Neural crest cell (in vitro differentiated cells): ENCODE data around the gene FOSL2. TPM values are rescaled to one million over a fixed set of nuclear protein-coding genes. Genes with fewer than 3 reads are reported as not detected.

Experiments used
- DNase-seq: peaks from one replicate; pipeline ENCODE4 v3.0.0; 2021; ENCODE audit warnings: low read depth, mixed read lengths, low spot score
- H3K27ac Mint-ChIP-seq: one replicate; pipeline ENCODE4 v1.8.0; 2021; ENCODE audit warnings: mild to moderate bottlenecking, mixed read lengths; ENCODE audit not compliant: unreplicated experiment
- H3K27me3 Mint-ChIP-seq: 2 replicates; pipeline ENCODE4 v1.8.0; 2021; ENCODE audit warnings: low read depth, mild to moderate bottlenecking, mixed read lengths
- H3K36me3 Mint-ChIP-seq: 2 replicates; pipeline ENCODE4 v1.8.0; 2021; ENCODE audit warnings: low read depth, mild to moderate bottlenecking, mixed read lengths
- H3K4me1 Mint-ChIP-seq: 2 replicates; pipeline ENCODE4 v1.8.0; 2021; ENCODE audit warnings: mixed read lengths
- H3K4me3 Mint-ChIP-seq: one replicate; pipeline ENCODE4 v1.8.0; 2021; ENCODE audit warnings: mild to moderate bottlenecking, mixed read lengths
- H3K9me3 Mint-ChIP-seq: 2 replicates; pipeline ENCODE4 v1.8.0; 2021; ENCODE audit warnings: mixed read lengths
- total RNA-seq: library from RNA; stranded (reverse); gene quantifications from 2 replicates; pipeline ENCODE4 v1.2.1, GENCODE V29; 2021
- TF ChIP-seq, protein P1 (sequence below): fragments of 200-600 bp; sonication (generic); conservative IDR thresholded peaks from 2 replicates; pipeline ENCODE4 v1.5.0; 2021; ENCODE audit warnings: antibody characterized with exemption, mild to moderate bottlenecking

Gene FOSL2
- total RNA-seq, 1 donor from 2014 or later = 2.9 TPM

DNA sequence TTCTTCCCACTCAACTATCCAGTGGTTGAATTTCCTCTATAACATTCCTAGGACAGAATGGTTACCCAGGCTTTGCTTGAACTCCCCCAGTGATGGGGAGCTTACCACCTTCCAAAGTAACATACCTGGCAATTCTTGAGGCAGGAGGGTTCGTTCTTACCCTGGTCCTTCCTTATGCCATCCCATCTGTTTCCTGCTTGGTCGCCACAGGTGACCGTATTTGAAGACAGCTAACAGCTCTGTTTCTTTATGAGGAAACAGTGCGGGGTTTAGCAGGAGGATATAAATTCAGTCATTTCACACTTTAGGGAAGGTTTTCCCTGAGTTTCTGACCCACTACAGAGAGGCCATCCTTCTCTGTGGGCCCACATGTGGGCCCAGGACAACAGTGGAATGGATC, 42.6 kb downstream of the FOSL2 start:
- TF ChIP-seq, protein P1, sequence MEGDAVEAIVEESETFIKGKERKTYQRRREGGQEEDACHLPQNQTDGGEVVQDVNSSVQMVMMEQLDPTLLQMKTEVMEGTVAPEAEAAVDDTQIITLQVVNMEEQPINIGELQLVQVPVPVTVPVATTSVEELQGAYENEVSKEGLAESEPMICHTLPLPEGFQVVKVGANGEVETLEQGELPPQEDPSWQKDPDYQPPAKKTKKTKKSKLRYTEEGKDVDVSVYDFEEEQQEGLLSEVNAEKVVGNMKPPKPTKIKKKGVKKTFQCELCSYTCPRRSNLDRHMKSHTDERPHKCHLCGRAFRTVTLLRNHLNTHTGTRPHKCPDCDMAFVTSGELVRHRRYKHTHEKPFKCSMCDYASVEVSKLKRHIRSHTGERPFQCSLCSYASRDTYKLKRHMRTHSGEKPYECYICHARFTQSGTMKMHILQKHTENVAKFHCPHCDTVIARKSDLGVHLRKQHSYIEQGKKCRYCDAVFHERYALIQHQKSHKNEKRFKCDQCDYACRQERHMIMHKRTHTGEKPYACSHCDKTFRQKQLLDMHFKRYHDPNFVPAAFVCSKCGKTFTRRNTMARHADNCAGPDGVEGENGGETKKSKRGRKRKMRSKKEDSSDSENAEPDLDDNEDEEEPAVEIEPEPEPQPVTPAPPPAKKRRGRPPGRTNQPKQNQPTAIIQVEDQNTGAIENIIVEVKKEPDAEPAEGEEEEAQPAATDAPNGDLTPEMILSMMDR = no peak
- no peak for DNase-seq
- no peaks in the 10 kb centered on the region for H3K36me3 Mint-ChIP-seq
- no peak overlapping the region for H3K27ac Mint-ChIP-seq
- no peaks in the 10 kb centered on the region for H3K4me1 Mint-ChIP-seq
- peaks cover 9% of the 10 kb centered on the region for H3K9me3 Mint-ChIP-seq
- no peaks in the 10 kb centered on the region for H3K27me3 Mint-ChIP-seq
- no peak overlapping the region for H3K4me3 Mint-ChIP-seq

DNA sequence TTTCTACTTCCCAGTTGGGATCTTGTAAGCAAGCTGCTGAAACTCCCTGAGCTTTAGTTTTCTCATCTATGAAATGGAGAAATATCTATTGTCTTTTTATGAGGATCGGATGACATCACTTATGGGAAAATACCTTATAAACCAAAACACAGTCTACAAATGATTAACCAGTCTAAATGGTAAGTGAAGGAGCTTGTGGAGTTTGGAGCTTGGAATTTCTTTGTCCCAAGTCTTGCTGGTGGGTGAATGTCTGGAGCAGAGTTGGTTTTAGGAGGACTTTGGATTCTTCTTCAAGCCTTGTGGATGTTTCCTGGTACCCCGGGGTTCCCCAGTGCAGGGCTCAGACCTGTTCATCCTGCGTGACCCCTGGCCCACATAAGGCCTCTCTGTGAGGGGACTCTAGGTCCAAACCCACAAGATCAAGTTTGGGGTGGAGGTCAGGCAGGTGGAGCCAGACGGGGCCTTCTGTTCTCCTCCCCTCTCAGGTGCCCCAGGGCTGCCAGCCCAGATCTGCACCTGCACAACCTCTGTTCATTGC, 43.2 kb downstream of the FOSL2 start:
- Mint-ChIP-seq H3K27ac (peak overlapping the region; percentile 29), H3K4me1 (no peaks in the 10 kb centered on the region)
- TF ChIP-seq, protein P1 = no peak

DNA sequence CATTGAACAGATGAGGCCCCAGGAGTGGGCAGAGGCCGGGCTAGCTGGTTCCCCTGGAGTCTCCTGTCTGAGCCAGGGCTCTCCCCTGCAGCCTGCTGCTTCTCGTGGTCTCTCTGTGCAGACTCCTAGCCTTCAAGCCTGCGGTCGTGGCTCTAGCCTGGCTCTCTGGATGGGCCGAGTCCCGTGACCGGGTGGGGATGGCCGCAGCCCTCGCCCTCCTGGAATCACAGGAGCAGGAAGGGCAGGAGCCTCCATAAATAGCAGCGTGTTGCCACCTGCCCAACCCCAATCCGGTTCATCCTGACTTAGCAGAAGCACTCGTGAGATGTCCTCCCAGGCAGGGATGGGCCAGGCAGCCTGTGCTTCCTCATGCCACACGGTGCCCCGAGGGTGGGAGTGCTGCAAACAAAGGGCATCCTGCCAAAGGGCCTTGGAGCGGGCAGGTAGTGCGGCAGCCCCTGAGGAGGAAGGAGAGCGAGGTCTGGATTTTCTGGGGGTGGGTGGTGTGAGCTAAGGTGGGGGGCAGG, 43.9 kb downstream of the FOSL2 start:
- peaks cover 9% of the 10 kb centered on the region for H3K9me3 Mint-ChIP-seq
- no peak for DNase-seq
- H3K4me3 Mint-ChIP-seq = no peak overlapping the region
- H3K27me3 Mint-ChIP-seq = no peaks in the 10 kb centered on the region
- H3K4me1 Mint-ChIP-seq = no peaks in the 10 kb centered on the region
- no peaks in the 10 kb centered on the region for H3K36me3 Mint-ChIP-seq
- TF ChIP-seq, protein P1 = no peak
- no peak overlapping the region for H3K27ac Mint-ChIP-seq

More for the DNA sequence above, 43.2 kb downstream of the FOSL2 start:
- H3K4me3 Mint-ChIP-seq = no peak overlapping the region
- H3K27me3 Mint-ChIP-seq = no peaks in the 10 kb centered on the region
- peaks cover 9% of the 10 kb centered on the region for H3K9me3 Mint-ChIP-seq
- no peaks in the 10 kb centered on the region for H3K36me3 Mint-ChIP-seq
- no peak for DNase-seq

DNA sequence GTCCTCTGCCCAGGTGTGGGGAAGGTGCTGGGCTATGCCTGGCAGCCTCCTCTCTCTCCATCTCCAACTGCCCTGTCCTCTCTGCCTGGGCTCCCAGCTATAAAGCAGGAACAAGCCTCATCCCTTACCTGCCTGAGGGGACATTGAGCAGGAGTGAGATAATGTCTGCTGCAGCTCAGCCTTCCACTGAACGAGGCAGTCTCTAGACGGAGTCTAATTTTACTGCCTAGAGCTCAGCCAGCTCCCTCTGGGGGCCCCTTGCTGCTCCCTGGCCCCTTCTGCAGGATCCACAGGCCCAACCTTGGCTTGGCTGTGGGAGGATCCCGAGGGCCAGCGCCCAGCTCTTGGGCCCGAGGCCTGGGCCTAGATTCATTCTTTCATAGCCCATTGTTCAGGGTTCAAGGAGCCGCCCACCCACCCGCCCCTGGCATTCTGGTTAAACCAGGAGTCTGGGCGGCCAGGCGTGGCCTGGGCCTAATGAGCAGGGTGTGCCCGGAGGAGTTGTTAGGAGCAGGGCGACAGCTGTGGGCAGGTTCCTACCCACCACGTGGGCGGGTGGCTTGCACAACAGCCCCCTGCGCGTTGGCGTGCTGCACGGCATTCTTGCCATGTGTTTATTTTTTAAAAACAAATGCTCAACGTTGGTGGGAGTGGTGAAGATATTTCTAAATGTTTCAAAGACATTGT, 44.6 kb downstream of the FOSL2 start:
- H3K4me3 Mint-ChIP-seq = no peak overlapping the region
- TF ChIP-seq, protein P1 = no peak
- no peaks in the 10 kb centered on the region for H3K27me3 Mint-ChIP-seq
- H3K4me1 Mint-ChIP-seq = no peaks in the 10 kb centered on the region
- no peak overlapping the region for H3K27ac Mint-ChIP-seq
- no peak for DNase-seq
- peaks cover 13% of the 10 kb centered on the region for H3K9me3 Mint-ChIP-seq
- H3K36me3 Mint-ChIP-seq = no peaks in the 10 kb centered on the region

DNA sequence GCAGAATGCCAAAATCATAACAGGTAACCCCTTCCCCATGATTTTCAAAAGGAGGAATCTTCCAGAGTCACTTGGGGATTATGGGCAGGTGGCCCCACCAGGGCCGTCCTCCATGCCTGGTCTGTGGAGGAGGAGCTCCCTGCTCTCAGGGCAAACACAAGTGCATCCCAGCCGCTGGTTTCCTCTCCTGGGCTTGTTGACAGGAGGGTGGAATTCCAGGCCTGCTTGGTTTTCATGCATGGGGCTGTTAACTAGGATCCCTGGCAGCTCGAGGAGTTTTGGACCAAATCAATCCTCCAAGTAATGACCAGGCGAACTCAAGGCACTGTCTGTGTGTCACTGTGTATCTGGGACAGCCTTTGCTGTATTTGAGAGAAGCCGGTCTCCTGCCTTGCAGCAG, 45.3 kb downstream of the FOSL2 start:
- Mint-ChIP-seq H3K27me3 (no peaks in the 10 kb centered on the region), H3K36me3 (no peaks in the 10 kb centered on the region), H3K4me3 (no peak overlapping the region), H3K27ac (no peak overlapping the region), H3K4me1 (no peaks in the 10 kb centered on the region), H3K9me3 (peaks cover 11% of the 10 kb centered on the region)
- no peak for DNase-seq
- TF ChIP-seq, protein P1 = no peak
